CD4-positive, alpha-beta T cell (primary cell): Measurements from ENCODE around the gene WNT2. TPM values are rescaled to one million over a fixed set of nuclear protein-coding genes. Genes with fewer than 3 reads are reported as not detected.

Source experiments
- ATAC-seq: fragments of 200-7000 bp; cut with Tn5 transposase; one replicate; pipeline ENCODE4 v1.10.0; 2022; ENCODE audit warnings: mild to moderate bottlenecking; ENCODE audit not compliant: poor library complexity
- CTCF ChIA-PET: fragments of 350-600 bp; sonication (Branson Sonifier 250); formaldehyde crosslinking; loops from one replicate; lab custom pipeline; 2021; ENCODE audit warnings: antibody characterized with exemption, inconsistent platforms; lab: Charles Lee
- POLR2A ChIA-PET: fragments of 350-600 bp; sonication (Branson Sonifier 250); formaldehyde crosslinking; loops from one replicate; lab custom pipeline; 2021; ENCODE audit warnings: antibody characterized with exemption, inconsistent platforms; lab: Charles Lee
- DNase-seq, 14 experiments: peaks; one replicate each; pipeline ENCODE4 v3.0.0-alpha.2; 2013 to 2020; ENCODE audit warnings: mixed read lengths in 2 of 14
- H3K27ac ChIP-seq, 2 donors: one replicate each; pipeline versions ENCODE4 v1.5.1 to v1.7.0; 2013; ENCODE audit warnings: low read length in 2 of 2, low read depth in 1 of 2, mild to moderate bottlenecking in 1 of 2
- H3K27me3 ChIP-seq, 2 experiments: 1 replicate in 1 of 2; 2 replicates in 1 of 2; pipeline versions ENCODE4 v1.6.1 to v1.7.0; 2013; ENCODE audit warnings: low read length in 2 of 2, control low read depth in 1 of 2, mild to moderate bottlenecking in 1 of 2, moderate library complexity in 1 of 2; ENCODE audit not compliant: insufficient read depth in 2 of 2, control insufficient read depth in 1 of 2
- H3K36me3 ChIP-seq: one replicate; pipeline ENCODE4 v1.6.1; 2013; ENCODE audit warnings: low read length, control low read depth; ENCODE audit not compliant: insufficient read depth
- H3K4me1 ChIP-seq: one replicate; pipeline ENCODE4 v1.6.1; 2013; ENCODE audit warnings: low read length, control low read depth; ENCODE audit not compliant: insufficient read depth
- H3K4me3 ChIP-seq: one replicate; pipeline ENCODE4 v1.5.1; 2013; ENCODE audit warnings: mild to moderate bottlenecking, low read length, moderate library complexity
- H3K9me3 ChIP-seq, 2 experiments: 1 replicate in 1 of 2; 2 replicates in 1 of 2; pipeline versions ENCODE4 v1.6.1 to v1.7.0; 2013; ENCODE audit warnings: low read length in 2 of 2, mild to moderate bottlenecking in 2 of 2, control low read depth in 1 of 2, moderate library complexity in 1 of 2; ENCODE audit not compliant: control insufficient read depth in 1 of 2, insufficient read depth in 1 of 2
- H3K27ac Mint-ChIP-seq: one replicate; pipeline ENCODE4 v1.8.0; 2020; ENCODE audit warnings: mixed read lengths
- H3K27me3 Mint-ChIP-seq: one replicate; pipeline ENCODE4 v1.8.0; 2021; ENCODE audit warnings: mixed read lengths
- H3K36me3 Mint-ChIP-seq: one replicate; pipeline ENCODE4 v1.8.0; 2021; ENCODE audit warnings: low read depth, mixed read lengths
- H3K4me1 Mint-ChIP-seq: one replicate; pipeline ENCODE4 v1.8.0; 2021; ENCODE audit warnings: low read depth, mixed read lengths
- H3K4me3 Mint-ChIP-seq: one replicate; pipeline ENCODE4 v1.8.0; 2020; ENCODE audit warnings: mild to moderate bottlenecking, mixed read lengths
- H3K9me3 Mint-ChIP-seq: one replicate; pipeline ENCODE4 v1.8.0; 2020; ENCODE audit warnings: mixed read lengths
- intact Hi-C, 2 experiments: fragments of 100-400 bp; cut with DNase I in 1 of 2; cut with micrococcal nuclease in 1 of 2; formaldehyde crosslinking; loops; one replicate each; pipeline versions ENCODE4 v1.15.1 to v1.9.0; 2023 to 2025; cut with DNase I, micrococcal nuclease
- total RNA-seq, 174 experiments: library from RNA in 2 of 174; stranded (reverse) in 2 of 174; gene quantifications; one replicate each; pipeline ENCODE4 v1.2.3 and lab custom pipeline; 2021 to 2026
- TF ChIP-seq, protein P1 (sequence below): fragments of 200-600 bp; IDR thresholded peaks from one replicate; pipeline ENCODE4 v1.8.0; 2022; ENCODE audit warnings: antibody characterized with exemption, mild to moderate bottlenecking

The WNT2 gene
- total RNA-seq, 2 experiments from 2014 or later: not detected

DNA sequence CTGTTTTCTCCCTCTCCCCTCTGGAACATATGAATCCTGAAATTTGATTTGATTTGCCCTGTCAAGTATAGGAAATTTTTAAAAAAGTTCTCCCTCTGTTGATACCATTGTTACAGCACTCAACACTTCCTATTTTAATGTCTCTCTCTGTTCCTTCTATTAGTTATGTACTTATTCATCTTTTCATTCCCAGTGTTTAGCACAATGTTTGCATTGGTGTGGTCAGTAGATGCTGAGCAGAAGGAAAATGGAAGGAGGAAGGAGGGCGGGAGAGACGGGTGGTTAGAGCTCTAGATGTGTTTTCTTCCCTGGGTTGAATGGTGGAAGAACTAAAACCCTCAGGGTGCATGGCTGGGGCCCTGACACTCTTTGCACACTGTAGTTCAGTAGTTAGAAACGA lies 79.5 kb downstream of the WNT2 start:
- CTCF ChIA-PET: no interaction called here
- H3K9me3 ChIP-seq: peaks cover 0 to 2% of the 10 kb centered on the region in 2 experiments
- H3K27ac ChIP-seq: no peak overlapping the region
- Mint-ChIP-seq H3K27me3 (peaks cover 39% of the 10 kb centered on the region), H3K4me3 (no peak overlapping the region), H3K9me3 (no peaks in the 10 kb centered on the region), H3K4me1 (no peaks in the 10 kb centered on the region), H3K36me3 (no peaks in the 10 kb centered on the region), H3K27ac (no peak overlapping the region)
- TF ChIP-seq, protein P1, sequence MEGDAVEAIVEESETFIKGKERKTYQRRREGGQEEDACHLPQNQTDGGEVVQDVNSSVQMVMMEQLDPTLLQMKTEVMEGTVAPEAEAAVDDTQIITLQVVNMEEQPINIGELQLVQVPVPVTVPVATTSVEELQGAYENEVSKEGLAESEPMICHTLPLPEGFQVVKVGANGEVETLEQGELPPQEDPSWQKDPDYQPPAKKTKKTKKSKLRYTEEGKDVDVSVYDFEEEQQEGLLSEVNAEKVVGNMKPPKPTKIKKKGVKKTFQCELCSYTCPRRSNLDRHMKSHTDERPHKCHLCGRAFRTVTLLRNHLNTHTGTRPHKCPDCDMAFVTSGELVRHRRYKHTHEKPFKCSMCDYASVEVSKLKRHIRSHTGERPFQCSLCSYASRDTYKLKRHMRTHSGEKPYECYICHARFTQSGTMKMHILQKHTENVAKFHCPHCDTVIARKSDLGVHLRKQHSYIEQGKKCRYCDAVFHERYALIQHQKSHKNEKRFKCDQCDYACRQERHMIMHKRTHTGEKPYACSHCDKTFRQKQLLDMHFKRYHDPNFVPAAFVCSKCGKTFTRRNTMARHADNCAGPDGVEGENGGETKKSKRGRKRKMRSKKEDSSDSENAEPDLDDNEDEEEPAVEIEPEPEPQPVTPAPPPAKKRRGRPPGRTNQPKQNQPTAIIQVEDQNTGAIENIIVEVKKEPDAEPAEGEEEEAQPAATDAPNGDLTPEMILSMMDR: no peak
- no peaks in the 10 kb centered on the region for H3K36me3 ChIP-seq
- no peak for ATAC-seq
- no peaks in the 10 kb centered on the region for H3K4me1 ChIP-seq
- intact Hi-C loops: no loop called here
- H3K4me3 ChIP-seq: no peak overlapping the region
- POLR2A ChIA-PET: no interaction called here
- DNase-seq: no peak
- H3K27me3 ChIP-seq: peaks cover 4 to 7% of the 10 kb centered on the region in 2 experiments

DNA sequence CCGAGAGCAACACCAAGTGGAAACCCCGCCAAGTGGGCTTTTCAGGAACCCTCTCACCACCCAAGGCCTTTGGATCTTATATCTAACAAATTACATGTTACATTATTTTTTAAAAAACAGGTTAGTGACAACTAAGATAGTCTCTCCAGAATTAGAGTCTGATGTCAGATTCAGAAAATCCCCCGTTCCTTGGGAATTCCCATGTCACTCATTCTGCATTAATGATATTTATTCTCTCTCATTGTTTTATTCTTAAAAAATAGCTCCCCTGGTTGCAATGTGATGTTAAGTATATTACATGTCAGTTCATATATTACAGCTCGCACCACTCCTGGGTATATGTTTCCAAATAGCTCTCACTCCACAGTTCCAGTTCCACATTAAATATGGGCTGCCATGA lies 81.8 kb downstream of the WNT2 start:
- H3K4me1 Mint-ChIP-seq: no peaks in the 10 kb centered on the region
- CTCF ChIA-PET: no interaction called here
- no peak overlapping the region for H3K4me3 ChIP-seq
- H3K36me3 ChIP-seq: no peaks in the 10 kb centered on the region
- DNase-seq (no peak), ATAC-seq (no peak)
- no peak overlapping the region for H3K4me3 Mint-ChIP-seq
- TF ChIP-seq, protein P1: no peak
- no peak overlapping the region for H3K27ac ChIP-seq
- intact Hi-C loops: no loop called here
- no peak overlapping the region for H3K27ac Mint-ChIP-seq
- peaks cover 0 to 3% of the 10 kb centered on the region in 2 experiments for H3K9me3 ChIP-seq
- H3K36me3 Mint-ChIP-seq: no peaks in the 10 kb centered on the region
- peaks cover 4% of the 10 kb centered on the region for H3K9me3 Mint-ChIP-seq
- peaks cover 43% of the 10 kb centered on the region for H3K27me3 Mint-ChIP-seq
- POLR2A ChIA-PET: no interaction called here
- no peaks in the 10 kb centered on the region for H3K4me1 ChIP-seq
- peaks cover 4 to 7% of the 10 kb centered on the region in 2 experiments for H3K27me3 ChIP-seq

DNA sequence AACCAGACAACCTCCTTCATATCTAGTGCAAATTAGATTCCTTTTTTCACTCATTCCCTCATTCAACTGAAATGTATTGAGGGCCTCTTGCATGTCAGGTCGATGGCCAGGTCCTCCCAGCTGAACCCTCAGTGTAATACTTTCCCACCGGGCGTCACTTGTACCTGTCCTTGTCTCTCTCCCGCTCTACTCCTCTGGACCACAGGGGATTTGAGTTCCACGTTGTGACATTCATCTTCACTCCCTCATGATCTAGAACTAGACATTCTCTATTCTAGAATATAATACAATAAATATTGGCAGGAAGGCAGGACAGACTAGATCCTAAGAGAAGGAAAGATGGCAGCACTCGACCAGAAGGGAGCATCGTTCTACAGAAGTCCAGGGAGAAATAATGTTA lies 83.9 kb downstream of the WNT2 start:
- CTCF ChIA-PET: no interaction called here
- no peaks in the 10 kb centered on the region for H3K36me3 Mint-ChIP-seq
- Histone ChIP-seq H3K27ac (no peak overlapping the region), H3K4me3 (no peak overlapping the region), H3K36me3 (no peaks in the 10 kb centered on the region), H3K9me3 (peaks cover 0 to 3% of the 10 kb centered on the region in 2 experiments), H3K27me3 (peaks cover 4 to 7% of the 10 kb centered on the region in 2 experiments), H3K4me1 (no peaks in the 10 kb centered on the region)
- peaks cover 4% of the 10 kb centered on the region for H3K9me3 Mint-ChIP-seq
- TF ChIP-seq, protein P1: no peak
- H3K4me1 Mint-ChIP-seq: no peaks in the 10 kb centered on the region
- no peak overlapping the region for H3K4me3 Mint-ChIP-seq
- ATAC-seq: no peak
- peaks cover 43% of the 10 kb centered on the region for H3K27me3 Mint-ChIP-seq
- no peak overlapping the region for H3K27ac Mint-ChIP-seq
- no peak for DNase-seq
- POLR2A ChIA-PET: no interaction called here
- intact Hi-C loops: no loop called here
